ENCODE results near the gene GNAT3.

GNAT3 gene

GRCh38 chr7:80500325-80500724, 11.5 kb downstream of the GNAT3 start:
- no peak for DNase-seq (ENCODE audit: low read depth in 2 of 2)

- DNase-seq (ENCODE audit: low read depth in 2 of 2) = no peak
Measured at GRCh38 chr7:80499350-80499953, 12.4 kb downstream of the GNAT3 start.

DNA sequence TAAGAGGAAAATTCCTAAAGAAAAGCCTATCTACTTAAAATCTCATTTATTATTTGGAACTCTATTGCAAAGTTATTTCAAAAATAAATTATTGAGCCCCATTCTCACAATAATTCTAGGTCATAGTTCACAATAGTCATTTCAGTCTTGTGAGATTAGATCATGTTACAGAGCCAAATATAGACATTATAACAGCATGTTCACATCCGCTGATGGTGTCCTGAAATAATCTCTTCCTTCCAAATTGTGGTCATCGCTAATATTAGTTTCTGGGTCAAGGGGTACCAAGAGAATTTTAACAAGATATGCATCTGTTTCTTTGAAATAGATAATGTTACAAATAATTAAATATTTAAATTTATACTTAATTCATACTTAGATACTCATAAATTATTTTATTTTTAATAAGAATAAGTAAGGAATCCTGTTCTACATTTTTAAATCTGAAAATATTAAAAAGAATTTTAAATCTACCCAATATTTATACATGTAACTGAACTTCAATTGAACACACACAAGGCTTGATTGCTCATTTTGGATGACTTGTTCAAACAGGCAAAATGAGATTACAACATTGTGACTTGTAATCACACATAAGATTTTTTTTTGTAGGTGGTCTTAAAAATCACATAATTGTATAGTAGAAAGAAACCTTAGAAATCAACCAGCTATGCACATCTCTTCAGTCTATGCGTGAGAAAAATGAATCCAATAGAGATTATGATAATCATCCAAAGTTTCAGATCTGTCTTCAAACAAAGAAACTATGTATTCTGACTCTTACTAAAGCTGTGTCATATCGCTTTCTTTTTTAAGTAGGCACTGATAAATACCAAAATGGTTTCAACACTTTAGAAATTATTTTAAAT, 13.1 kb downstream of the GNAT3 start:
- DNase-seq (ENCODE audit: low read depth in 2 of 2) = no peak

GRCh38 chr7:80496586-80496985, 15.3 kb downstream of the GNAT3 start:
- DNase-seq (ENCODE audit: low read depth in 2 of 2) = no peak

- no peak for DNase-seq (ENCODE audit: low read depth in 2 of 2)
Measured at GRCh38 chr7:80493121-80493849, 18.6 kb downstream of the GNAT3 start.

DNA sequence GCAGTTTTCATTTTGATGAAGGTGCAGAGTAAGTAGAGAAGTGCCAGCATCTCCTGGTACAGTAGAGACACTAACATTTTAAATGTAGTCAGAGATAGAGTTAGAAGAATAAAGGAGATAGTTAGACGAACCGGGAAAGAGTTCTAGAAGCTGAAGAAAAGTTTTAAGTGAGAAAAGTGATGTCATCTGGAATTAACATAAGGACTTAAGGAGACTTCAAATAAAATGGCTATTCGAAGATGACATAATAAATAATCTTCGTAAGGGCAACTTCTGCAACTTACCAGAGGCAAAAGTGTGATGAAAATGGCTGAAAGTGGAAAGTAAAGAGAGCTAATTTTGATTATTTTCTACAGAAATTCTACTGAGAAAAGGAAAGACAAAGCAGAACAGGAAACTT, 20.4 kb downstream of the GNAT3 start:
- DNase-seq (ENCODE audit: low read depth in 2 of 2) = no peak

- DNase-seq (ENCODE audit: low read depth in 2 of 2) = no peak
Measured at GRCh38 chr7:80488851-80489370, 23.0 kb downstream of the GNAT3 start.

DNA sequence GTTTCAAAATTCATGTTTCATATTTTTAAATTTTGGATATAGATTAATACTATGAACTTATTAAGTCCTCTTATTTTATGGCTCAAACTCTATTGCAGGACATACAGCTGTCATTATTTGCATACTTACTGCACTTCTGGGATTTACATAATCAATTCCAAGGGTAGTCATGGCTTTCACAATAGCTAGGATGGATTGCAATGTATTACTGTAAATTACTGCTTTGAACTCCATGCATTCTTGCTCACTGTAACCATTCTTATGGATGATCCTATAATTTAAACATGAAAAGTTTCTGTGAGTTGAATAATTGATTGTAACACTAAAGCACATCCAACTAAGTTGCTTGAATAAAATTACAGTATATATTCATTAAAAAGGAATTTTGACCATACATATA, 23.5 kb downstream of the GNAT3 start:
- no peak for DNase-seq (ENCODE audit: low read depth in 2 of 2)

- no peak for DNase-seq (ENCODE audit: low read depth in 2 of 2)
Measured at GRCh38 chr7:80485721-80486120, 26.1 kb downstream of the GNAT3 start.

- DNase-seq (ENCODE audit: low read depth in 2 of 2) = no peak
Measured at GRCh38 chr7:80482950-80483349, 28.9 kb downstream of the GNAT3 start.

DNA sequence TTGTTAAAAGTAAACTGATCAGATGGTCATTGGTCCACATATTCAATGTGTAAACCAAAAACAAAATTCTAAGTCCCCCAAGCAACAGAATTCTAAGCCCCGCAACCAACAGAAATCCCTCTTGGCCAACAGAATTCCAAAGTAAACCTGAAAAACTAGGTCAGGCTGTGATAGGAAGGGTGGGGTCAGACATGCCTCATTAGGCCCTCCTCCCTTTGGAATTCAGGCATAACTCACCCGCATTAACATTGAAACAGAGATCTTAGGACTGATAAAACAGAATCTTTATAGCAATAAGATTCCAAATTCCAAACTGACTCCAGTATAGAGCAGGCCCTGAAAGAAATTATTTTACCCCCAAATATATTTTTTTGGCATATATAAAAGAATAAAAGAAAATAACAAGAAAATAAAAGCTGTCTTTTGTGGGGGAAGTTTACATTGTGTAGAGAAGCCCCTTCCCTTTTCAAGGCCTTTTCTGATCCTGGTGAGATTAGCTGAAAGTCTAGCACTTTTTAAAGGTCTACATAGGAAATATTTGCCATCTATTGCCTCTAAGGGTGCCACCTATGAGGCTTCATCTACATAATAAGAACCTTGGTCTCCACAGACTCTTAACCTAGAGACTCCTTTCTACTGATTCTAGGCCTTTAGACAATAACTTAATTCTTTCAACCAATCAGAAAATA, 30.5 kb downstream of the GNAT3 start:
- DNase-seq (ENCODE audit: low read depth in 2 of 2) = no peak

DNA sequence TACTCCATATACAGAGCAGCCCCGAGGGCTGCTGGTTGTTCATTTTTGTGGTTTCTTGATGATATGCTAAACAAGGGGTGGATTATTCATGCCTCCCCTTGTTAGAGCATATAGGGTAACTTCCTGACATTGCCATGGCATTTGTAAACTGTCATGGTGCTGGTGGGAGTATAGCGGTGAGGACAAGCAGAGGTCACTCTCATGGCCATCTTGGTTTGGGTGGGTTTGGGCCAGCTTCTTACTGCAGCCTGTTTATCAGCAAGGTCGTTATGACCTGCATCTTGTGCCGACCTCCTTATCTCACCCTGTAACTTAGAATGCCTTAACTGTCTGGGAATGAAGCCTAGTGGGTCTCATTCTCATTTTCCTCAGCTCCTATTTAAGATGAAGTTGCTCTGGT, 31.3 kb downstream of the GNAT3 start:
- DNase-seq (ENCODE audit: low read depth in 2 of 2) = no peak

DNA sequence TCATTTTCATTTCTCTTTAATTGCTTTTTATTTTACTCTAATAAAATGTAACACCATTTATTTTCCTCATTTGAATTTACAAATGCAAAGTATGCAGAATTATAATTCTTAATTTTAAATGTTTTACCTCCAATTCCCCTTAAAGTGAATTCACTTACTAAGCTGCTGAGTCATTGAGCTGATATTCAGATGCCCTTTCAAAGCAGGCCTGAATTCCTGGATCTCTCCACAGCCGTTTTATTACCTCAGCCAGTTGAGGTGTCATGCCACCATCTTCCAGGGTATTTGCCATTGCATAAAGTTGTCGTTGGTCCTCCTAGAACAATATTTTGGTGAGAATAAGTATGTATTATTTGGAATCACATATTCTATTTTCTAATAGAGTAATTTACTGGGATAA, 33.2 kb downstream of the GNAT3 start:
- no peak for DNase-seq (ENCODE audit: low read depth in 2 of 2)

DNA sequence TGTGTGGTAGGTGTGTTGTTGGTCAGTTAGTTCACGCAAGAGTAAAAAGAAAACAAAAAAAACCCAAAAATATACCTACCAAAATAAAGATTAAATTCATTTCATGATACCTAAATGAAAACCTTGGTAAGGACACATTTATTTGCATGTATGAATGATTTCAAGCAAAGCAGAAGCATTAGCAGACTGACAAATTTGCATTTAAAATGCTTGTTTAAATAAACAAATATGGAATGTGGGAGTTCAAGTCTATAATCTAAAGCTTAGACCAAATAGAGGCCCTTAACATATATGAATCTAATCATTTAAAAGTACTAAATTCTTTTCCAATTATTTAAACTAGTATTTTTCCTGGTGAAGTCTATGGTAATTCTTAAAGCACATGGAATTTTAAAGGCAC, 35.8 kb downstream of the GNAT3 start:
- no peak for DNase-seq (ENCODE audit: low read depth in 2 of 2)

DNA sequence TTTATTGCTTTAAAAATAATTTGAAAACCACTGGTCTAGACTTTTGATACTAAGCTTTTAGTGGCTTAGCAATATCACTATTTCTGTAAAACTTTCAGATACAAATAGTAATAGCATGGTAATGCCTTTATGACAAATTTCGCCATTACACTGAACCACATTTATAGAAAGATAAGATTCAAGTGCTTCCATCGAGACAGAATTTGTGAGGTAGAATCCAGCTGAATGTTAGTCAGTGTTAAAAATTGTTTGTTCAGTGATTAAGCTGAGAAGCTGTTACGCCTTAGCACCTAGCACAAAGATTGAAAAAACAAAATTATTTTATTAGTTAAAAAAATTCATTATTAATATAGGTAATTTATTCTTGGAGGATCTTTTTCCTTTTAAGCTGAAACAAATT, 36.5 kb downstream of the GNAT3 start:
- DNase-seq (ENCODE audit: low read depth in 2 of 2) = no peak

GRCh38 chr7:80473751-80474150, 38.1 kb downstream of the GNAT3 start:
- no peak for DNase-seq (ENCODE audit: low read depth in 2 of 2)

GRCh38 chr7:80472491-80473200, 39.2 kb downstream of the GNAT3 start:
- DNase-seq (ENCODE audit: low read depth in 2 of 2) = no peak

DNA sequence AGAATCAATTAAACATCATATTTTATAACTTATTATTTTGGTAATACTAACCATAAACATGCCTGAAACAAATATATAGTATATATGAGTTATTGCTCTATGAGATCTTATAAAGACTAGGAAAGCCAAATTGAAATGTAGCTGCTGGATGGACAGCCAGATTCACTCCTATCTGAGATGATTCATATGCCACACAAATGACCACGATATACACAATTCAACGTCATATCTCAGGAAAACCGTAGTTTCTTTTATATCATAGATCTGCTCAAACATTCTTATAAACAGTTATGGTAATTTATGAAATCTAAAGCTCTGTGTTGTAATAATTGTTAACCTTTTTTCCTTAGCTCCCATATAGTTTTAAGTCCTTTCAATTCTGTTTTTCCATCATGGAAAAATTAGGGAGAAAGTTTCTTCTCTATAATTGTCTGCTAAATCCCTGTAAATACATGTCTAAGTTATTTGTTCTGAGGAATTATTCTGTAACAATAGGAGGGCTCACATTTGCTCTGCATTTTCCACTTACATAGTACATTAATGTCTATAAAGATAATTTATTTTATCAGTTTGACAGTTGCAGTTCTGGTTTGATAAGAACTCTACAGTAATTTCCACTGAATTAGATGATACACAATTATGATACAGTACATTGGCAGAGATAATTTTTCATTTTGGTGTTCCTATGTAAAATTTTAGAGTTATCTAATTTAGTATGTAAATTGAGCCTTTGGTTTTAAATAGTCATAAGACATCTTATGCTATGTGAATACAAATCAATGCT, 42.7 kb downstream of the GNAT3 start:
- DNase-seq (ENCODE audit: low read depth in 2 of 2) = no peak

DNA sequence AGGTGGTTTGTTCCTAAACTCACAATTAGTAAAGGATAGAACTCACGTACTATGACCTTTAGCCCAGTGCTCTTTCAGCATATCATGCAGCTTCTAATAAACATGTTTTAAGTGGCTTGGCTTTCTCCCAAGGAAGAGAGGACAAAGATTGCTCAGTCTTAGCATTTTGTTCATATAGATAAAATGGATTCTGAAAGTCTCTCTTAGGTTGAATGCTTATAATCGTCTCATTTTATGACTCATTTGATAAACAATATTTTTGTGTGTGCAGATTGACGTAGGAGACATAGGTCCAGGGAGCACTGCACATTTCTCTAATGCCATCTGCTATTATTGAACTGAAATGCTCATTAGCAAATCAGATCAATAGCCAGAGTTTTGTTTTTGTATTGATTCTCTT, 44.8 kb downstream of the GNAT3 start:
- no peak for DNase-seq (ENCODE audit: low read depth in 2 of 2)

DNA sequence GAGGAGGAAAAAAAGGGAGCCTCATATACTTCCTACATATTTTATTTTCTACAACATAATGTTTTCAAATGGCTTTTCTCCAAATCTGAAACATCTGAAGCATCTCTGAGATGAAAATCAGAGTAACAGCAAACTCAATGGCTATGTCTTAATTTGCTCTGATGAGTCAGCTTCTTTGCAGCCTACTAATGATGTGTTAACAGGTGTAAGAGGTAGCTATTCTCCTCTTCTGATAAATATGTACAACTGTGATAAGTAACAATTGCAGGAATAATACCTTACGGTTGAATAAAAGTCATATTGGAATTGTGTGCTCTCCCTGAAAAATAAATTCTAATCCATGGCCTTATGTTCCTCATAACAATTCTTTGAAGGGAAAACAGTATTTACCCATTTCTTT, 45.2 kb downstream of the GNAT3 start:
- DNase-seq (ENCODE audit: low read depth in 2 of 2) = no peak

- DNase-seq (ENCODE audit: low read depth in 2 of 2) = no peak
Measured at GRCh38 chr7:80464211-80464610, 47.7 kb downstream of the GNAT3 start.
